CD14-positive monocyte (primary cell): Measurements from ENCODE around the gene CHD2. TPM values are rescaled to one million over a fixed set of nuclear protein-coding genes. Genes with fewer than 3 reads are reported as not detected.

Source experiments
- DNase-seq, 3 donors: peaks; one replicate each; pipeline ENCODE4 v3.0.0-alpha.2; 2011 to 2022
- H2AFZ ChIP-seq: 2 replicates; pipeline ENCODE4 v1.6.0; 2012; ENCODE audit warnings: mild to moderate bottlenecking, low read depth, low read length, inconsistent platforms; ENCODE audit not compliant: insufficient read depth, poor library complexity, severe bottlenecking
- H3K27ac ChIP-seq, 2 donors: 1 replicate in 1 of 2; 2 replicates in 1 of 2; pipeline ENCODE4 v1.5.1; 2012 to 2013; ENCODE audit warnings: low read length in 2 of 2, control low read depth in 1 of 2, inconsistent platforms in 1 of 2, low read depth in 1 of 2, mild to moderate bottlenecking in 1 of 2
- H3K27me3 ChIP-seq, 2 donors: one replicate each; pipeline versions ENCODE4 v1.6.0 to v1.6.1; 2011 to 2013; ENCODE audit warnings: low read length in 2 of 2; ENCODE audit not compliant: control insufficient read depth in 2 of 2, insufficient read depth in 2 of 2
- H3K36me3 ChIP-seq, 2 donors: replicated peaks in 1 of 2; 1 replicate in 1 of 2; 2 replicates in 1 of 2; pipeline versions ENCODE4 v1.5.1 to v1.6.1; 2012 to 2013; ENCODE audit warnings: low read length in 2 of 2, control low read depth in 1 of 2, inconsistent platforms in 1 of 2, mild to moderate bottlenecking in 1 of 2; ENCODE audit not compliant: insufficient read depth in 2 of 2, control insufficient read depth in 1 of 2
- H3K4me1 ChIP-seq, 2 donors: 1 replicate in 1 of 2; 2 replicates in 1 of 2; pipeline versions ENCODE4 v1.5.1 to v1.6.1; 2012 to 2013; ENCODE audit warnings: low read length in 2 of 2, control low read depth in 1 of 2, inconsistent platforms in 1 of 2, mild to moderate bottlenecking in 1 of 2, moderate library complexity in 1 of 2; ENCODE audit not compliant: insufficient read depth in 2 of 2, control insufficient read depth in 1 of 2
- H3K4me2 ChIP-seq: replicated peaks from 2 replicates; pipeline ENCODE3; 2012; ENCODE audit warnings: low read length, moderate library complexity, mild to moderate bottlenecking; ENCODE audit not compliant: poor library complexity, severe bottlenecking; ENCODE audit errors: extremely low read depth
- H3K4me3 ChIP-seq, 3 experiments: fragments of 200-600 bp in 1 of 3; sonication (generic) in 1 of 3; replicated peaks in 1 of 3; 1 replicate in 2 of 3; 2 replicates in 1 of 3; pipeline ENCODE4 v1.5.1; 2011 to 2013; ENCODE audit warnings: low read length in 3 of 3, mild to moderate bottlenecking in 3 of 3, control low read depth in 2 of 3, low read depth in 2 of 3, inconsistent platforms in 1 of 3, moderate library complexity in 1 of 3
- H3K79me2 ChIP-seq: 2 replicates; pipeline ENCODE4 v1.6.0; 2012; ENCODE audit warnings: mild to moderate bottlenecking, control low read depth, inconsistent platforms, low read length, moderate library complexity; ENCODE audit not compliant: insufficient read depth
- H3K9ac ChIP-seq: 2 replicates; pipeline ENCODE4 v1.6.0; 2017; ENCODE audit warnings: low read length, mild to moderate bottlenecking; ENCODE audit not compliant: insufficient read depth, poor library complexity, severe bottlenecking
- H3K9me3 ChIP-seq, 2 donors: replicated peaks in 1 of 2; 1 replicate in 1 of 2; 2 replicates in 1 of 2; pipeline versions ENCODE4 v1.5.1 to v1.6.1; 2012 to 2013; ENCODE audit warnings: low read length in 2 of 2, control low read depth in 1 of 2; ENCODE audit not compliant: control insufficient read depth in 1 of 2, insufficient read depth in 1 of 2
- H4K20me1 ChIP-seq: 2 replicates; pipeline ENCODE4 v1.6.0; 2012; ENCODE audit warnings: mild to moderate bottlenecking, low read length, control low read depth, moderate library complexity; ENCODE audit not compliant: insufficient read depth
- H3K27ac Mint-ChIP-seq, 7 donors: one replicate each; pipeline ENCODE4 v1.8.0; 2020; ENCODE audit warnings: mild to moderate bottlenecking in 7 of 7, mixed read lengths in 7 of 7, moderate library complexity in 6 of 7, inconsistent platforms in 2 of 7
- H3K27me3 Mint-ChIP-seq, 3 donors: one replicate each; pipeline ENCODE4 v1.8.0; 2021 to 2022; ENCODE audit warnings: low read depth in 3 of 3, mild to moderate bottlenecking in 3 of 3, mixed read lengths in 3 of 3, moderate library complexity in 3 of 3, inconsistent platforms in 1 of 3
- H3K36me3 Mint-ChIP-seq, 2 donors: one replicate each; pipeline ENCODE4 v1.8.0; 2020; ENCODE audit warnings: mixed read lengths in 2 of 2, inconsistent platforms in 1 of 2, mild to moderate bottlenecking in 1 of 2
- H3K4me1 Mint-ChIP-seq: one replicate; pipeline ENCODE4 v1.8.0; 2020; ENCODE audit warnings: mild to moderate bottlenecking, mixed read lengths
- H3K4me3 Mint-ChIP-seq, 2 donors: one replicate each; pipeline ENCODE4 v1.8.0; 2020; ENCODE audit warnings: mild to moderate bottlenecking in 2 of 2, mixed read lengths in 2 of 2, moderate library complexity in 1 of 2
- H3K9me3 Mint-ChIP-seq, 7 donors: one replicate each; pipeline ENCODE4 v1.8.0; 2020 to 2022; ENCODE audit warnings: mixed read lengths in 7 of 7, mild to moderate bottlenecking in 6 of 7, moderate library complexity in 6 of 7, inconsistent platforms in 2 of 7
- WGBS: methylation state at CpG from one replicate; pipeline ENCODE4 v1.1.5; 2013; ENCODE audit warnings: missing lambda C conversion rate; ENCODE audit not compliant: insufficient coverage; 5-methylcytosine and 5-hydroxymethylcytosine counted together
- intact Hi-C, 2 donors: fragments of 100-400 bp; cut with micrococcal nuclease; formaldehyde crosslinking; loops; one replicate each; pipeline versions ENCODE4 v1.15.0 to v1.15.1; 2023
- polyA plus RNA-seq, 3 donors: library from polyadenylated mRNA; depleted of rRNA in 1 of 3; unstranded in 2 of 3; stranded (reverse) in 1 of 3; fragments of 300-500 nt in 2 of 3; fragments of >200 nt in 1 of 3; fragmentation: Illumina TruSeq in 2 of 3; gene quantifications; 1 replicate in 2 of 3; 2 replicates in 1 of 3; pipeline ENCODE4 v1.2.3, GENCODE V29; 2012 to 2021
- TF ChIP-seq, protein P1 (sequence below): fragments of 200-600 bp; IDR thresholded peaks from one replicate; pipeline ENCODE4 v1.8.0; 2022; ENCODE audit warnings: antibody characterized with exemption, mild to moderate bottlenecking

CHD2 gene
- polyA plus RNA-seq, 3 donors = 9.6 to 61.2 (median 11.4) TPM

DNA sequence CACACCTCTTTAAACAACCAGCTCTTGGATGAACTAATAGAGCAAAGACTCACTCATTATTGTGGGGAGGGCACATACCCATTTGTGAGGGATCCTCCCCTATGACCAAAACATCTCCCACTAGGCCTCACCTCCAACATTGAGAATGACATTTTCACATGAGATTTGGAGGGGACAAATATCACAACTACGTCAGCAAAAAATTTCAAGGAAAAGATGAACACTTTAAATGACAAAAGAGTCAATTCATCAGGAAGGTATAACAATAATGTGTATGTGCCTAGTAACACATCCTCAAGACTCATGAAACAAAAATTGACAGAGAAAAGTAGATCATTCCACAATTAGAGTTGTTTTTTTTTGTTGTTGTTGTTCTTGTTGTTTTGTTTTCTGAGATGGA, 38.4 kb upstream of the CHD2 start:
- H3K79me2 ChIP-seq = no peaks in the 10 kb centered on the region
- Mint-ChIP-seq H3K27ac (no peak overlapping the region), H3K4me3 (no peak overlapping the region), H3K9me3 (peaks cover 3 to 17% (median 10%) of the 10 kb centered on the region in 7 donors), H3K27me3 (peaks cover 0 to 2% (median 0%) of the 10 kb centered on the region in 3 donors), H3K36me3 (no peaks in the 10 kb centered on the region), H3K4me1 (peaks cover 8% of the 10 kb centered on the region)
- no peaks in the 10 kb centered on the region for H3K9me3 ChIP-seq
- no peak for DNase-seq
- no peak overlapping the region for H3K9ac ChIP-seq
- no peaks in the 10 kb centered on the region for H3K4me1 ChIP-seq
- H3K27me3 ChIP-seq = no peaks in the 10 kb centered on the region
- no peak overlapping the region for H3K27ac ChIP-seq
- TF ChIP-seq, protein P1, sequence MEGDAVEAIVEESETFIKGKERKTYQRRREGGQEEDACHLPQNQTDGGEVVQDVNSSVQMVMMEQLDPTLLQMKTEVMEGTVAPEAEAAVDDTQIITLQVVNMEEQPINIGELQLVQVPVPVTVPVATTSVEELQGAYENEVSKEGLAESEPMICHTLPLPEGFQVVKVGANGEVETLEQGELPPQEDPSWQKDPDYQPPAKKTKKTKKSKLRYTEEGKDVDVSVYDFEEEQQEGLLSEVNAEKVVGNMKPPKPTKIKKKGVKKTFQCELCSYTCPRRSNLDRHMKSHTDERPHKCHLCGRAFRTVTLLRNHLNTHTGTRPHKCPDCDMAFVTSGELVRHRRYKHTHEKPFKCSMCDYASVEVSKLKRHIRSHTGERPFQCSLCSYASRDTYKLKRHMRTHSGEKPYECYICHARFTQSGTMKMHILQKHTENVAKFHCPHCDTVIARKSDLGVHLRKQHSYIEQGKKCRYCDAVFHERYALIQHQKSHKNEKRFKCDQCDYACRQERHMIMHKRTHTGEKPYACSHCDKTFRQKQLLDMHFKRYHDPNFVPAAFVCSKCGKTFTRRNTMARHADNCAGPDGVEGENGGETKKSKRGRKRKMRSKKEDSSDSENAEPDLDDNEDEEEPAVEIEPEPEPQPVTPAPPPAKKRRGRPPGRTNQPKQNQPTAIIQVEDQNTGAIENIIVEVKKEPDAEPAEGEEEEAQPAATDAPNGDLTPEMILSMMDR = no peak
- intact Hi-C loops = no loop called here
- no peak overlapping the region for H3K4me3 ChIP-seq
- H3K36me3 ChIP-seq = no peaks in the 10 kb centered on the region
- no peak overlapping the region for H3K4me2 ChIP-seq
- H2AFZ ChIP-seq = no peak overlapping the region
- H4K20me1 ChIP-seq = no peaks in the 10 kb centered on the region
- no CpG with 5 or more reads among the region's 1 CpG for WGBS

DNA sequence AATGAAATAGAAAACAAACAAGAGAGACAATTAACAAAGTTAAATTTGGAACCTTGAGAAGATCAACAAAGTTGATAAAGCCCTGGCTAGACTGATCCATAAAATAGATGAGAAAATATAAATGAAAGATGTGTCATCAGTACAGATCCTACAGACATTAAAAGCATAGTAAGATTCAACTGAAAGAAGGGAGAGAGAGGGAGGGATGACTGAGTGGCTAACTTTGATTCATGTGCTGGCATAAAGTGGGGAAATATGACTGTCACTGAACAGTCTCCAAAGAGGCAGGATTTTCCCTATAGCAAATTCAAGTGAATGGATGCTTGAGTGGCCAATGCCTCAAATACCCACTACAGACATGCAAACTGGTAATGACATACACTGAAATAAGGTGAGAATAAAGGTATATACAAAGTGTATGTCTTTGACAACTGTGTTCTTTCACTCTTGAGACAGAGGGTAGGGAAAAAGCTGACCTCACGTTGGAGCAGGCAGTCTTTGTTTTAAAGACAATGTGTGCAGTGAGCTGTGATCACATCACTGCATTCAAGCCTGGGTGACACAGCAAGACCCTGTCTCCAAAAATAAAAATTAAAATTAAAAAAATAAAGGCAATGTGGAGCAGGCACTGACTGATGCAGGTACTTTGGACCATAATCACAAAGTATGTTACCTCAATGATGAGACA, 35.9 kb upstream of the CHD2 start:
- no peaks in the 10 kb centered on the region for H4K20me1 ChIP-seq
- no peak overlapping the region for H3K4me2 ChIP-seq
- H3K27ac Mint-ChIP-seq = peak overlapping the region in 1 of 7 donors; percentile 65
- H3K4me1 ChIP-seq = no peaks in the 10 kb centered on the region
- no peaks in the 10 kb centered on the region for H3K36me3 ChIP-seq
- no peak overlapping the region for H3K4me3 ChIP-seq
- H3K36me3 Mint-ChIP-seq = no peaks in the 10 kb centered on the region
- no peak overlapping the region for H2AFZ ChIP-seq
- H3K4me1 Mint-ChIP-seq = peaks cover 7% of the 10 kb centered on the region
- no peak overlapping the region for H3K9ac ChIP-seq
- peaks cover 0 to 3% (median 0%) of the 10 kb centered on the region in 3 donors for H3K27me3 Mint-ChIP-seq
- H3K27ac ChIP-seq = no peak overlapping the region
- intact Hi-C loops = no loop called here
- peaks cover 3 to 17% (median 10%) of the 10 kb centered on the region in 7 donors for H3K9me3 Mint-ChIP-seq
- H3K27me3 ChIP-seq = no peaks in the 10 kb centered on the region
- no peak for DNase-seq
- WGBS = no CpG with 5 or more reads among the region's 1 CpG
- TF ChIP-seq, protein P1 = no peak
- H3K79me2 ChIP-seq = no peaks in the 10 kb centered on the region
- H3K4me3 Mint-ChIP-seq = no peak overlapping the region
- H3K9me3 ChIP-seq = no peaks in the 10 kb centered on the region
